ENCODE measurements around the gene C18orf63.

GRCh38 chr18:74389171-74389927, 73.7 kb downstream of the C18orf63 start:
- TF ChIP-seq, protein P1, sequence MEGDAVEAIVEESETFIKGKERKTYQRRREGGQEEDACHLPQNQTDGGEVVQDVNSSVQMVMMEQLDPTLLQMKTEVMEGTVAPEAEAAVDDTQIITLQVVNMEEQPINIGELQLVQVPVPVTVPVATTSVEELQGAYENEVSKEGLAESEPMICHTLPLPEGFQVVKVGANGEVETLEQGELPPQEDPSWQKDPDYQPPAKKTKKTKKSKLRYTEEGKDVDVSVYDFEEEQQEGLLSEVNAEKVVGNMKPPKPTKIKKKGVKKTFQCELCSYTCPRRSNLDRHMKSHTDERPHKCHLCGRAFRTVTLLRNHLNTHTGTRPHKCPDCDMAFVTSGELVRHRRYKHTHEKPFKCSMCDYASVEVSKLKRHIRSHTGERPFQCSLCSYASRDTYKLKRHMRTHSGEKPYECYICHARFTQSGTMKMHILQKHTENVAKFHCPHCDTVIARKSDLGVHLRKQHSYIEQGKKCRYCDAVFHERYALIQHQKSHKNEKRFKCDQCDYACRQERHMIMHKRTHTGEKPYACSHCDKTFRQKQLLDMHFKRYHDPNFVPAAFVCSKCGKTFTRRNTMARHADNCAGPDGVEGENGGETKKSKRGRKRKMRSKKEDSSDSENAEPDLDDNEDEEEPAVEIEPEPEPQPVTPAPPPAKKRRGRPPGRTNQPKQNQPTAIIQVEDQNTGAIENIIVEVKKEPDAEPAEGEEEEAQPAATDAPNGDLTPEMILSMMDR (IDR thresholded peaks at IDR 0.05) = no peak
- no peak for TF ChIP-seq POLR2A (IDR thresholded peaks at IDR 0.05)
- TF ChIP-seq EP300 (IDR thresholded peaks at IDR 0.05) = no peak

Data from ovary (tissue), 3 donors.